ENCODE measurements around the gene MOSPD3.

- TF ChIP-seq EZH2 (IDR thresholded peaks at IDR 0.05; ENCODE audit: borderline replicate concordance), result no peak
- TF ChIP-seq, protein P1, sequence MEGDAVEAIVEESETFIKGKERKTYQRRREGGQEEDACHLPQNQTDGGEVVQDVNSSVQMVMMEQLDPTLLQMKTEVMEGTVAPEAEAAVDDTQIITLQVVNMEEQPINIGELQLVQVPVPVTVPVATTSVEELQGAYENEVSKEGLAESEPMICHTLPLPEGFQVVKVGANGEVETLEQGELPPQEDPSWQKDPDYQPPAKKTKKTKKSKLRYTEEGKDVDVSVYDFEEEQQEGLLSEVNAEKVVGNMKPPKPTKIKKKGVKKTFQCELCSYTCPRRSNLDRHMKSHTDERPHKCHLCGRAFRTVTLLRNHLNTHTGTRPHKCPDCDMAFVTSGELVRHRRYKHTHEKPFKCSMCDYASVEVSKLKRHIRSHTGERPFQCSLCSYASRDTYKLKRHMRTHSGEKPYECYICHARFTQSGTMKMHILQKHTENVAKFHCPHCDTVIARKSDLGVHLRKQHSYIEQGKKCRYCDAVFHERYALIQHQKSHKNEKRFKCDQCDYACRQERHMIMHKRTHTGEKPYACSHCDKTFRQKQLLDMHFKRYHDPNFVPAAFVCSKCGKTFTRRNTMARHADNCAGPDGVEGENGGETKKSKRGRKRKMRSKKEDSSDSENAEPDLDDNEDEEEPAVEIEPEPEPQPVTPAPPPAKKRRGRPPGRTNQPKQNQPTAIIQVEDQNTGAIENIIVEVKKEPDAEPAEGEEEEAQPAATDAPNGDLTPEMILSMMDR (IDR thresholded peaks at IDR 0.05; ENCODE audit: poor library complexity), result no peak
These were observed 5.2 kb upstream of the MOSPD3 start for GRCh38 chr7:100607111-100607510.
